B cell (primary cell): ENCODE results near the gene LCN9. TPM values are rescaled to one million over a fixed set of nuclear protein-coding genes. Genes with fewer than 3 reads are reported as not detected.

Experiments used
- ATAC-seq: fragments of 200-7000 bp; cut with Tn5 transposase; one replicate; pipeline ENCODE4 v1.10.0; 2021; ENCODE audit warnings: low read depth, mild to moderate bottlenecking, moderate number of reproducible peaks, moderate library complexity
- CTCF ChIA-PET: fragments of 350-600 bp; sonication (Branson Sonifier 250); formaldehyde crosslinking; loops from one replicate; lab custom pipeline; 2021; ENCODE audit warnings: antibody characterized with exemption, inconsistent platforms; lab: Charles Lee
- POLR2A ChIA-PET: fragments of 350-600 bp; sonication (Branson Sonifier 250); formaldehyde crosslinking; loops from one replicate; lab custom pipeline; 2021; ENCODE audit warnings: antibody characterized with exemption; lab: Charles Lee
- DNase-seq: peaks from one replicate; pipeline ENCODE4 v3.0.0; 2013
- H2AFZ ChIP-seq: 2 replicates; pipeline ENCODE4 v1.6.1; 2012; ENCODE audit warnings: mild to moderate bottlenecking, low read depth, low read length; ENCODE audit not compliant: insufficient read depth, poor library complexity, severe bottlenecking
- H3K27ac ChIP-seq, 2 donors: 1 replicate in 1 of 2; 2 replicates in 1 of 2; pipeline ENCODE4 v1.5.1; 2012 to 2013; ENCODE audit warnings: low read length in 2 of 2, mild to moderate bottlenecking in 2 of 2, moderate library complexity in 1 of 2
- H3K27me3 ChIP-seq, 4 experiments: fragments of 200-600 bp in 1 of 4; sonication (generic) in 1 of 4; replicated peaks in 1 of 4; 1 replicate in 2 of 4; 2 replicates in 2 of 4; pipeline versions ENCODE4 v1.6.1 to v1.7.0; 2013 to 2016; ENCODE audit warnings: low read length in 3 of 4, mild to moderate bottlenecking in 2 of 4, mixed read lengths in 1 of 4, moderate library complexity in 1 of 4; ENCODE audit not compliant: insufficient read depth in 4 of 4, control insufficient read depth in 3 of 4; ENCODE audit errors: control extremely low read depth in 1 of 4
- H3K36me3 ChIP-seq, 2 experiments: replicated peaks in 1 of 2; 1 replicate in 1 of 2; 2 replicates in 1 of 2; pipeline versions ENCODE4 v1.6.1 to v1.7.1; 2013; ENCODE audit warnings: low read length in 1 of 2; ENCODE audit not compliant: insufficient read depth in 2 of 2, control insufficient read depth in 1 of 2; ENCODE audit errors: control extremely low read depth in 1 of 2, extremely low read depth in 1 of 2
- H3K4me1 ChIP-seq, 2 donors: fragments of 200-600 bp in 1 of 2; sonication (generic) in 1 of 2; 1 replicate in 1 of 2; 2 replicates in 1 of 2; pipeline versions ENCODE4 v1.5.1 to v1.6.1; 2013 to 2017; ENCODE audit warnings: low read length in 2 of 2; ENCODE audit not compliant: control insufficient read depth in 2 of 2, insufficient read depth in 2 of 2
- H3K4me2 ChIP-seq: replicated peaks from 2 replicates; pipeline ENCODE3; 2012; ENCODE audit warnings: mild to moderate bottlenecking, low read depth, low read length; ENCODE audit not compliant: poor library complexity, severe bottlenecking
- H3K4me3 ChIP-seq, 5 experiments: fragments of 200-600 bp in 1 of 5; sonication (generic) in 1 of 5; 1 replicate in 3 of 5; 2 replicates in 2 of 5; pipeline versions ENCODE4 v1.5.1 to v1.7.0; 2011 to 2016; ENCODE audit warnings: low read length in 4 of 5, mild to moderate bottlenecking in 4 of 5, low read depth in 2 of 5, control low read depth in 1 of 5, moderate library complexity in 1 of 5; ENCODE audit not compliant: insufficient read depth in 1 of 5; ENCODE audit errors: control extremely low read depth in 1 of 5, extremely low read depth in 1 of 5
- H3K79me2 ChIP-seq: fragments of 200-600 bp; sonication (generic); one replicate; pipeline ENCODE4 v1.6.0; 2016; ENCODE audit warnings: low read length; ENCODE audit not compliant: control insufficient read depth, insufficient read depth
- H3K9ac ChIP-seq: fragments of 200-600 bp; sonication (generic); 2 replicates; pipeline ENCODE4 v1.6.1; 2017; ENCODE audit warnings: mild to moderate bottlenecking, low read length, moderate library complexity
- H3K9me3 ChIP-seq, 3 donors: one replicate each; pipeline versions ENCODE4 v1.6.1 to v1.7.1; 2013; ENCODE audit warnings: low read length in 2 of 3; ENCODE audit not compliant: control insufficient read depth in 2 of 3, insufficient read depth in 1 of 3; ENCODE audit errors: control extremely low read depth in 1 of 3
- H4K20me1 ChIP-seq: 2 replicates; pipeline ENCODE4 v1.6.0; 2012; ENCODE audit warnings: mild to moderate bottlenecking, low read length; ENCODE audit not compliant: insufficient read depth, control insufficient read depth, poor library complexity, severe bottlenecking
- H3K27ac Mint-ChIP-seq: one replicate; pipeline ENCODE4 v1.8.0; 2021; ENCODE audit warnings: mixed read lengths
- H3K27me3 Mint-ChIP-seq: one replicate; pipeline ENCODE4 v1.8.0; 2021; ENCODE audit warnings: mixed read lengths
- H3K4me1 Mint-ChIP-seq: one replicate; pipeline ENCODE4 v1.8.0; 2021; ENCODE audit warnings: mixed read lengths
- H3K4me3 Mint-ChIP-seq: one replicate; pipeline ENCODE4 v1.8.0; 2021; ENCODE audit warnings: mixed read lengths
- H3K9me3 Mint-ChIP-seq: one replicate; pipeline ENCODE4 v1.8.0; 2022; ENCODE audit warnings: mixed read lengths; ENCODE audit not compliant: insufficient read depth
- CTCF ChIP-seq: fragments of 200-600 bp; IDR thresholded peaks from one replicate; pipeline ENCODE4 v1.8.0; 2022; ENCODE audit warnings: antibody characterized with exemption, mild to moderate bottlenecking
- EZH2 ChIP-seq: IDR thresholded peaks from 2 replicates; pipeline ENCODE4 v1.6.1; 2012; ENCODE audit warnings: borderline replicate concordance, low read depth, mild to moderate bottlenecking, moderate library complexity, low read length; ENCODE audit not compliant: insufficient read depth, poor library complexity, severe bottlenecking
- WGBS: methylation state at CpG from one replicate; pipeline ENCODE4 v1.1.5; 2013; ENCODE audit warnings: missing lambda C conversion rate; ENCODE audit not compliant: insufficient coverage; 5-methylcytosine and 5-hydroxymethylcytosine counted together
- intact Hi-C: fragments of 100-400 bp; cut with micrococcal nuclease; formaldehyde crosslinking; loops from one replicate; pipeline ENCODE4 v1.10.0; 2022
- polyA plus RNA-seq: library from polyadenylated mRNA; depleted of rRNA; stranded (reverse); fragments of >200 nt; gene quantifications from 2 replicates; pipeline ENCODE4 v1.2.3, GENCODE V29; 2012
- total RNA-seq, 2 donors: library from RNA; stranded (reverse); fragments of 120-200 nt in 1 of 2; gene quantifications; 1 replicate in 1 of 2; 2 replicates in 1 of 2; pipeline versions ENCODE4 v1.2.3 to v1.2.4, GENCODE V29; 2013 to 2022

Gene LCN9
- total and polyA plus RNA-seq, 2 donors (not counting 1 experiment from before 2014, with no cell fraction given): not detected

- Histone ChIP-seq H4K20me1 (no peaks in the 10 kb centered on the region), H3K79me2 (no peaks in the 10 kb centered on the region), H3K27me3 (no peaks in the 10 kb centered on the region), H3K4me1 (no peaks in the 10 kb centered on the region), H3K36me3 (no peaks in the 10 kb centered on the region), H3K4me3 (no peak overlapping the region), H3K4me2 (no peak overlapping the region), H3K9ac (no peak overlapping the region), H3K9me3 (no peaks in the 10 kb centered on the region), H3K27ac (no peak overlapping the region), H2AFZ (no peak overlapping the region)
- WGBS: 90% methylated on average over 28 of the region's 34 CpGs
- Mint-ChIP-seq H3K27me3 (peaks cover 5% of the 10 kb centered on the region), H3K4me3 (no peak overlapping the region), H3K27ac (no peak overlapping the region), H3K4me1 (no peaks in the 10 kb centered on the region), H3K9me3 (no peaks in the 10 kb centered on the region)
- no peak for TF ChIP-seq CTCF
- no peak for TF ChIP-seq EZH2
- POLR2A ChIA-PET: no interaction called here
- DNase-seq: no peak
- no peak for ATAC-seq
- intact Hi-C loops: no loop called here
- CTCF ChIA-PET: no interaction called here
Measured at GRCh38 chr9:135616619-135617537, 46.2 kb upstream of the LCN9 start.

- Histone ChIP-seq H4K20me1 (no peaks in the 10 kb centered on the region), H3K27ac (no peak overlapping the region), H3K79me2 (no peaks in the 10 kb centered on the region), H3K4me3 (no peak overlapping the region), H3K27me3 (no peaks in the 10 kb centered on the region), H2AFZ (no peak overlapping the region), H3K4me2 (no peak overlapping the region), H3K4me1 (no peaks in the 10 kb centered on the region), H3K36me3 (no peaks in the 10 kb centered on the region), H3K9ac (no peak overlapping the region), H3K9me3 (no peaks in the 10 kb centered on the region)
- intact Hi-C loops: no loop called here
- DNase-seq (no peak), ATAC-seq (no peak)
- TF ChIP-seq EZH2 (no peak), CTCF (no peak)
- no peak overlapping the region for H3K4me3 Mint-ChIP-seq
- WGBS: 83% methylated on average over 11 of the region's 13 CpGs
- no peaks in the 10 kb centered on the region for H3K9me3 Mint-ChIP-seq
- H3K27me3 Mint-ChIP-seq: peaks cover 5% of the 10 kb centered on the region
- no peaks in the 10 kb centered on the region for H3K4me1 Mint-ChIP-seq
- POLR2A ChIA-PET: no interaction called here
- CTCF ChIA-PET: no interaction called here
- H3K27ac Mint-ChIP-seq: no peak overlapping the region
Measured at GRCh38 chr9:135617538-135617900, 45.6 kb upstream of the LCN9 start.
